B cell (primary cell): ENCODE data around the gene NR4A2. TPM values are rescaled to one million over a fixed set of nuclear protein-coding genes. Genes with fewer than 3 reads are reported as not detected.

Source experiments
- ATAC-seq: fragments of 200-7000 bp; cut with Tn5 transposase; one replicate; pipeline ENCODE4 v1.10.0; 2021; ENCODE audit warnings: low read depth, mild to moderate bottlenecking, moderate number of reproducible peaks, moderate library complexity
- CTCF ChIA-PET: fragments of 350-600 bp; sonication (Branson Sonifier 250); formaldehyde crosslinking; loops from one replicate; lab custom pipeline; 2021; ENCODE audit warnings: antibody characterized with exemption, inconsistent platforms; lab: Charles Lee
- POLR2A ChIA-PET: fragments of 350-600 bp; sonication (Branson Sonifier 250); formaldehyde crosslinking; loops from one replicate; lab custom pipeline; 2021; ENCODE audit warnings: antibody characterized with exemption; lab: Charles Lee
- DNase-seq: peaks from one replicate; pipeline ENCODE4 v3.0.0; 2013
- H2AFZ ChIP-seq: 2 replicates; pipeline ENCODE4 v1.6.1; 2012; ENCODE audit warnings: mild to moderate bottlenecking, low read depth, low read length; ENCODE audit not compliant: insufficient read depth, poor library complexity, severe bottlenecking
- H3K27ac ChIP-seq, 2 donors: 1 replicate in 1 of 2; 2 replicates in 1 of 2; pipeline ENCODE4 v1.5.1; 2012 to 2013; ENCODE audit warnings: low read length in 2 of 2, mild to moderate bottlenecking in 2 of 2, moderate library complexity in 1 of 2
- H3K27me3 ChIP-seq, 4 experiments: fragments of 200-600 bp in 1 of 4; sonication (generic) in 1 of 4; replicated peaks in 1 of 4; 1 replicate in 2 of 4; 2 replicates in 2 of 4; pipeline versions ENCODE4 v1.6.1 to v1.7.0; 2013 to 2016; ENCODE audit warnings: low read length in 3 of 4, mild to moderate bottlenecking in 2 of 4, mixed read lengths in 1 of 4, moderate library complexity in 1 of 4; ENCODE audit not compliant: insufficient read depth in 4 of 4, control insufficient read depth in 3 of 4; ENCODE audit errors: control extremely low read depth in 1 of 4
- H3K36me3 ChIP-seq, 2 experiments: replicated peaks in 1 of 2; 1 replicate in 1 of 2; 2 replicates in 1 of 2; pipeline versions ENCODE4 v1.6.1 to v1.7.1; 2013; ENCODE audit warnings: low read length in 1 of 2; ENCODE audit not compliant: insufficient read depth in 2 of 2, control insufficient read depth in 1 of 2; ENCODE audit errors: control extremely low read depth in 1 of 2, extremely low read depth in 1 of 2
- H3K4me1 ChIP-seq, 2 donors: fragments of 200-600 bp in 1 of 2; sonication (generic) in 1 of 2; 1 replicate in 1 of 2; 2 replicates in 1 of 2; pipeline versions ENCODE4 v1.5.1 to v1.6.1; 2013 to 2017; ENCODE audit warnings: low read length in 2 of 2; ENCODE audit not compliant: control insufficient read depth in 2 of 2, insufficient read depth in 2 of 2
- H3K4me2 ChIP-seq: replicated peaks from 2 replicates; pipeline ENCODE3; 2012; ENCODE audit warnings: mild to moderate bottlenecking, low read depth, low read length; ENCODE audit not compliant: poor library complexity, severe bottlenecking
- H3K4me3 ChIP-seq, 5 experiments: fragments of 200-600 bp in 1 of 5; sonication (generic) in 1 of 5; 1 replicate in 3 of 5; 2 replicates in 2 of 5; pipeline versions ENCODE4 v1.5.1 to v1.7.0; 2011 to 2016; ENCODE audit warnings: low read length in 4 of 5, mild to moderate bottlenecking in 4 of 5, low read depth in 2 of 5, control low read depth in 1 of 5, moderate library complexity in 1 of 5; ENCODE audit not compliant: insufficient read depth in 1 of 5; ENCODE audit errors: control extremely low read depth in 1 of 5, extremely low read depth in 1 of 5
- H3K79me2 ChIP-seq: fragments of 200-600 bp; sonication (generic); one replicate; pipeline ENCODE4 v1.6.0; 2016; ENCODE audit warnings: low read length; ENCODE audit not compliant: control insufficient read depth, insufficient read depth
- H3K9ac ChIP-seq: fragments of 200-600 bp; sonication (generic); 2 replicates; pipeline ENCODE4 v1.6.1; 2017; ENCODE audit warnings: mild to moderate bottlenecking, low read length, moderate library complexity
- H3K9me3 ChIP-seq, 3 donors: one replicate each; pipeline versions ENCODE4 v1.6.1 to v1.7.1; 2013; ENCODE audit warnings: low read length in 2 of 3; ENCODE audit not compliant: control insufficient read depth in 2 of 3, insufficient read depth in 1 of 3; ENCODE audit errors: control extremely low read depth in 1 of 3
- H4K20me1 ChIP-seq: 2 replicates; pipeline ENCODE4 v1.6.0; 2012; ENCODE audit warnings: mild to moderate bottlenecking, low read length; ENCODE audit not compliant: insufficient read depth, control insufficient read depth, poor library complexity, severe bottlenecking
- H3K27ac Mint-ChIP-seq: one replicate; pipeline ENCODE4 v1.8.0; 2021; ENCODE audit warnings: mixed read lengths
- H3K27me3 Mint-ChIP-seq: one replicate; pipeline ENCODE4 v1.8.0; 2021; ENCODE audit warnings: mixed read lengths
- H3K4me1 Mint-ChIP-seq: one replicate; pipeline ENCODE4 v1.8.0; 2021; ENCODE audit warnings: mixed read lengths
- H3K4me3 Mint-ChIP-seq: one replicate; pipeline ENCODE4 v1.8.0; 2021; ENCODE audit warnings: mixed read lengths
- H3K9me3 Mint-ChIP-seq: one replicate; pipeline ENCODE4 v1.8.0; 2022; ENCODE audit warnings: mixed read lengths; ENCODE audit not compliant: insufficient read depth
- EZH2 ChIP-seq: IDR thresholded peaks from 2 replicates; pipeline ENCODE4 v1.6.1; 2012; ENCODE audit warnings: borderline replicate concordance, low read depth, mild to moderate bottlenecking, moderate library complexity, low read length; ENCODE audit not compliant: insufficient read depth, poor library complexity, severe bottlenecking
- WGBS: methylation state at CpG from one replicate; pipeline ENCODE4 v1.1.5; 2013; ENCODE audit warnings: missing lambda C conversion rate; ENCODE audit not compliant: insufficient coverage; 5-methylcytosine and 5-hydroxymethylcytosine counted together
- intact Hi-C: fragments of 100-400 bp; cut with micrococcal nuclease; formaldehyde crosslinking; loops from one replicate; pipeline ENCODE4 v1.10.0; 2022
- polyA plus RNA-seq: library from polyadenylated mRNA; depleted of rRNA; stranded (reverse); fragments of >200 nt; gene quantifications from 2 replicates; pipeline ENCODE4 v1.2.3, GENCODE V29; 2012
- total RNA-seq, 2 donors: library from RNA; stranded (reverse); fragments of 120-200 nt in 1 of 2; gene quantifications; 1 replicate in 1 of 2; 2 replicates in 1 of 2; pipeline versions ENCODE4 v1.2.3 to v1.2.4, GENCODE V29; 2013 to 2022
- TF ChIP-seq, protein P1 (sequence below): fragments of 200-600 bp; IDR thresholded peaks from one replicate; pipeline ENCODE4 v1.8.0; 2022; ENCODE audit warnings: antibody characterized with exemption, mild to moderate bottlenecking

The NR4A2 gene
- total and polyA plus RNA-seq, 2 donors (not counting 1 experiment from before 2014, with no cell fraction given): 30.6 to 177 TPM

DNA sequence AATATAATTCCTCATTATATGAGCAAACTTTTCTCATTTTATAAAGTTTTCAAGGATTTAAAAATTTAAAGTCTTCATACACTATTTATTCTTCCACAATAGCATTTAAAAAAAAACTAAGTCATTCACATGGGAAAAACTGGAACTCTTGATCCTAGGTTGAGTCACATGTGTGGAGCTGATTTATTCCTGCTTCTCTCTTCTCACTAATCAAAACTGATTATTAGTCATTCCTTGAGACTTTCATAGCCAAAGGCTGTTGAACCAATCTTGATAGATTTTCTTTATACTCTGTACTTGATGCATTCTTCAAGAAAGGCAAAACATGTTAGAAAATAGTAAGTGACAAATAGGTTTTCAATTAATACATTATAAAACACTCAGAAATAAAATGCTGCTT lies 27.4 kb downstream of the NR4A2 start:
- Histone ChIP-seq H3K79me2 (no peaks in the 10 kb centered on the region), H3K9ac (no peak overlapping the region), H3K4me2 (no peak overlapping the region), H3K4me1 (no peaks in the 10 kb centered on the region), H4K20me1 (no peaks in the 10 kb centered on the region), H2AFZ (no peak overlapping the region), H3K4me3 (no peak overlapping the region), H3K27me3 (peaks cover 0 to 5% (median 2%) of the 10 kb centered on the region in 4 experiments), H3K27ac (no peak overlapping the region), H3K9me3 (peaks cover 0 to 2% (median 0%) of the 10 kb centered on the region in 3 donors), H3K36me3 (no peaks in the 10 kb centered on the region)
- intact Hi-C loops: no loop called here
- peaks cover 2% of the 10 kb centered on the region for H3K4me1 Mint-ChIP-seq
- DNase-seq (no peak), ATAC-seq (no peak)
- POLR2A ChIA-PET: no interaction called here
- H3K27me3 Mint-ChIP-seq: peaks cover 42% of the 10 kb centered on the region
- no peak for TF ChIP-seq EZH2
- no peak overlapping the region for H3K4me3 Mint-ChIP-seq
- CTCF ChIA-PET: no interaction called here
- no peak overlapping the region for H3K27ac Mint-ChIP-seq
- H3K9me3 Mint-ChIP-seq: no peaks in the 10 kb centered on the region

DNA sequence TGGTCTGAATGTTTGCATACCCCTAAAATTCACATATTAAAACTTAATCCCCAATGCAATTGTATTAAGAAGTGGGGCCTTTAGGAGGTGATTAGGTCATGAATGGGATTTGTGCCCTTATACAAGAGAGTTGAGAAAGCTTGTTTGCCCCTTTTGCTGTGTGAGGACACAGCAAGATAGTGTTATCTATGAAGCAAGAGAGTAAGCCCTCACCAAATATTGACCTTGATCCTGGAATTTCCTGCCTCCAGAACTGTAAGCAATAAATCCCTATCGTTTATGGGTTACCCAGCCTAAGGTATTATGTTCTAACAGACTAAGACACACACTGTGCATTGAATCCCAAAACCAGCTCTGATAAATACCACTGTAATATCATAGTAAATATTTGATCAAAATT lies 32.2 kb downstream of the NR4A2 start:
- no peaks in the 10 kb centered on the region for H3K4me1 ChIP-seq
- H4K20me1 ChIP-seq: no peaks in the 10 kb centered on the region
- peaks cover 45% of the 10 kb centered on the region for H3K27me3 Mint-ChIP-seq
- no peak for ATAC-seq
- peaks cover 3% of the 10 kb centered on the region for H3K9me3 Mint-ChIP-seq
- ChIA-PET POLR2A (no interaction called here), CTCF (no interaction called here)
- peaks cover 0 to 3% (median 1%) of the 10 kb centered on the region in 3 donors for H3K9me3 ChIP-seq
- DNase-seq: no peak
- no peaks in the 10 kb centered on the region for H3K36me3 ChIP-seq
- intact Hi-C loops: no loop called here
- no peak overlapping the region for H3K4me3 Mint-ChIP-seq
- H3K27ac Mint-ChIP-seq: no peak overlapping the region
- no peak overlapping the region for H3K9ac ChIP-seq
- WGBS: no CpG with 5 or more reads among the region's 1 CpG
- no peak overlapping the region for H3K4me3 ChIP-seq
- H3K4me2 ChIP-seq: no peak overlapping the region
- no peaks in the 10 kb centered on the region for H3K4me1 Mint-ChIP-seq
- H2AFZ ChIP-seq: no peak overlapping the region
- no peak overlapping the region for H3K27ac ChIP-seq
- TF ChIP-seq, protein P1, sequence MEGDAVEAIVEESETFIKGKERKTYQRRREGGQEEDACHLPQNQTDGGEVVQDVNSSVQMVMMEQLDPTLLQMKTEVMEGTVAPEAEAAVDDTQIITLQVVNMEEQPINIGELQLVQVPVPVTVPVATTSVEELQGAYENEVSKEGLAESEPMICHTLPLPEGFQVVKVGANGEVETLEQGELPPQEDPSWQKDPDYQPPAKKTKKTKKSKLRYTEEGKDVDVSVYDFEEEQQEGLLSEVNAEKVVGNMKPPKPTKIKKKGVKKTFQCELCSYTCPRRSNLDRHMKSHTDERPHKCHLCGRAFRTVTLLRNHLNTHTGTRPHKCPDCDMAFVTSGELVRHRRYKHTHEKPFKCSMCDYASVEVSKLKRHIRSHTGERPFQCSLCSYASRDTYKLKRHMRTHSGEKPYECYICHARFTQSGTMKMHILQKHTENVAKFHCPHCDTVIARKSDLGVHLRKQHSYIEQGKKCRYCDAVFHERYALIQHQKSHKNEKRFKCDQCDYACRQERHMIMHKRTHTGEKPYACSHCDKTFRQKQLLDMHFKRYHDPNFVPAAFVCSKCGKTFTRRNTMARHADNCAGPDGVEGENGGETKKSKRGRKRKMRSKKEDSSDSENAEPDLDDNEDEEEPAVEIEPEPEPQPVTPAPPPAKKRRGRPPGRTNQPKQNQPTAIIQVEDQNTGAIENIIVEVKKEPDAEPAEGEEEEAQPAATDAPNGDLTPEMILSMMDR: no peak
- no peak for TF ChIP-seq EZH2
- H3K27me3 ChIP-seq: peaks cover 0 to 5% (median 2%) of the 10 kb centered on the region in 4 experiments
- no peaks in the 10 kb centered on the region for H3K79me2 ChIP-seq
